H9 (cell line): ENCODE results near the gene SCUBE3. TPM values are rescaled to one million over a fixed set of nuclear protein-coding genes. Genes with fewer than 3 reads are reported as not detected.

ENCODE experiments used
- DNase-seq: peaks from one replicate; pipeline ENCODE4 v3.0.0-alpha.2; 2017
- H2AFZ ChIP-seq: one replicate; pipeline ENCODE4 v1.6.1; 2013; ENCODE audit warnings: mild to moderate bottlenecking, low read length, control low read depth, moderate library complexity
- H2AK5ac ChIP-seq: 2 replicates; pipeline ENCODE4 v1.6.1; 2013; ENCODE audit warnings: low read length, control low read depth, mixed read lengths; ENCODE audit not compliant: insufficient read length
- H2BK120ac ChIP-seq: one replicate; pipeline ENCODE4 v1.6.1; 2013; ENCODE audit warnings: low read depth, mild to moderate bottlenecking, low read length, control low read depth, inconsistent platforms; ENCODE audit not compliant: poor library complexity, severe bottlenecking
- H2BK12ac ChIP-seq: 2 replicates; pipeline ENCODE4 v1.6.1; 2013; ENCODE audit warnings: low read length, control low read depth, mixed read lengths, low read depth; ENCODE audit not compliant: insufficient read length
- H2BK15ac ChIP-seq: 2 replicates; pipeline ENCODE4 v1.6.1; 2013; ENCODE audit warnings: low read depth, low read length, control low read depth
- H2BK20ac ChIP-seq: one replicate; pipeline ENCODE4 v1.6.1; 2013; ENCODE audit warnings: low read depth, mild to moderate bottlenecking, low read length, control low read depth, inconsistent platforms; ENCODE audit not compliant: poor library complexity, severe bottlenecking
- H2BK5ac ChIP-seq: 2 replicates; pipeline ENCODE4 v1.6.1; 2013; ENCODE audit warnings: low read length, control low read depth, mixed read lengths; ENCODE audit not compliant: insufficient read length
- H3K14ac ChIP-seq: 2 replicates; pipeline ENCODE4 v1.6.1; 2013; ENCODE audit warnings: low read length, control low read depth; ENCODE audit not compliant: insufficient read depth
- H3K18ac ChIP-seq: 2 replicates; pipeline ENCODE4 v1.6.1; 2013; ENCODE audit warnings: low read depth, mild to moderate bottlenecking, mixed read lengths, low read length, control low read depth; ENCODE audit not compliant: insufficient read length
- H3K23ac ChIP-seq: 2 replicates; pipeline ENCODE4 v1.6.1; 2013; ENCODE audit warnings: low read length, control low read depth, mixed read lengths, low read depth; ENCODE audit not compliant: insufficient read length
- H3K23me2 ChIP-seq: 2 replicates; pipeline ENCODE4 v1.6.1; 2013; ENCODE audit warnings: low read depth, mild to moderate bottlenecking, mixed read lengths, low read length, control low read depth; ENCODE audit not compliant: insufficient read length, poor library complexity, severe bottlenecking
- H3K27ac ChIP-seq: 2 replicates; pipeline ENCODE4 v1.5.1; 2013; ENCODE audit warnings: low read length, control low read depth, mixed read lengths, low read depth; ENCODE audit not compliant: insufficient read length
- H3K27me3 ChIP-seq: 2 replicates; pipeline ENCODE4 v1.6.1; 2013; ENCODE audit warnings: low read length, control low read depth, inconsistent platforms; ENCODE audit not compliant: insufficient read depth
- H3K4ac ChIP-seq: 2 replicates; pipeline ENCODE4 v1.6.1; 2013; ENCODE audit warnings: low read depth, mild to moderate bottlenecking, control low read depth, inconsistent platforms, low read length, moderate library complexity
- H3K4me1 ChIP-seq: 2 replicates; pipeline ENCODE4 v1.6.1; 2013; ENCODE audit warnings: low read length, control low read depth, inconsistent platforms; ENCODE audit not compliant: insufficient read depth
- H3K4me2 ChIP-seq: 2 replicates; pipeline ENCODE4 v1.6.1; 2013; ENCODE audit warnings: low read length, control low read depth, mixed read lengths; ENCODE audit not compliant: insufficient read length, insufficient read depth
- H3K56ac ChIP-seq: 2 replicates; pipeline ENCODE4 v1.6.1; 2013; ENCODE audit warnings: low read depth, mild to moderate bottlenecking, mixed read lengths, low read length, control low read depth; ENCODE audit not compliant: insufficient read length
- H3K79me1 ChIP-seq: 2 replicates; pipeline ENCODE4 v1.6.1; 2013; ENCODE audit warnings: low read depth, mild to moderate bottlenecking, moderate library complexity, low read length, control low read depth, inconsistent platforms; ENCODE audit not compliant: insufficient read depth, poor library complexity, severe bottlenecking
- H3K79me2 ChIP-seq: 2 replicates; pipeline ENCODE4 v1.6.1; 2013; ENCODE audit warnings: low read length, control low read depth, inconsistent platforms; ENCODE audit not compliant: insufficient read depth
- H3K9ac ChIP-seq: 2 replicates; pipeline ENCODE4 v1.6.1; 2013; ENCODE audit warnings: low read length, control low read depth, mixed read lengths; ENCODE audit not compliant: insufficient read length; ENCODE audit errors: extremely low read depth
- H3K9me3 ChIP-seq: one replicate; pipeline ENCODE4 v1.6.1; 2013; ENCODE audit warnings: low read depth, low read length, inconsistent platforms; ENCODE audit not compliant: control insufficient read depth
- H3T11ph ChIP-seq: one replicate; pipeline ENCODE4 v1.6.1; 2013; ENCODE audit warnings: mild to moderate bottlenecking, low read length, control low read depth, inconsistent platforms
- H4K20me1 ChIP-seq: one replicate; pipeline ENCODE4 v1.6.1; 2013; ENCODE audit not compliant: control insufficient read depth, insufficient read length, insufficient read depth
- H4K5ac ChIP-seq: 2 replicates; pipeline ENCODE4 v1.6.1; 2013; ENCODE audit warnings: low read depth, mild to moderate bottlenecking, mixed read lengths, low read length, control low read depth; ENCODE audit not compliant: insufficient read length
- H4K8ac ChIP-seq: replicated peaks from 2 replicates; pipeline ENCODE4 v1.6.1; 2013; ENCODE audit warnings: low read length, control low read depth, mixed read lengths, low read depth; ENCODE audit not compliant: insufficient read length
- H4K91ac ChIP-seq: 2 replicates; pipeline ENCODE4 v1.6.1; 2013; ENCODE audit warnings: low read depth, mild to moderate bottlenecking, moderate library complexity, mixed read lengths, low read length, control low read depth; ENCODE audit not compliant: insufficient read length
- H3K27ac Mint-ChIP-seq, 3 experiments: 2 replicates in 2 of 3; 3 replicates in 1 of 3; pipeline ENCODE4 v1.8.0; 2020 to 2021; ENCODE audit warnings: mixed read lengths in 3 of 3, mild to moderate bottlenecking in 1 of 3, moderate library complexity in 1 of 3
- H3K27me3 Mint-ChIP-seq: 2 replicates; pipeline ENCODE4 v1.8.0; 2021; ENCODE audit warnings: low read depth, mild to moderate bottlenecking, moderate library complexity, mixed read lengths
- H3K36me3 Mint-ChIP-seq, 3 experiments: 2 replicates in 2 of 3; 3 replicates in 1 of 3; pipeline ENCODE4 v1.8.0; 2020 to 2021; ENCODE audit warnings: low read depth in 3 of 3, mixed read lengths in 3 of 3; ENCODE audit not compliant: insufficient read depth in 1 of 3
- H3K4me1 Mint-ChIP-seq, 2 experiments: 2 replicates each; pipeline ENCODE4 v1.8.0; 2020; ENCODE audit warnings: mixed read lengths in 2 of 2
- H3K4me3 Mint-ChIP-seq, 2 experiments: 2 replicates in 1 of 2; 3 replicates in 1 of 2; pipeline ENCODE4 v1.8.0; 2020 to 2021; ENCODE audit warnings: mild to moderate bottlenecking in 2 of 2, mixed read lengths in 2 of 2, moderate library complexity in 1 of 2
- H3K9me3 Mint-ChIP-seq, 2 experiments: 2 replicates in 1 of 2; 3 replicates in 1 of 2; pipeline ENCODE4 v1.8.0; 2020; ENCODE audit warnings: mild to moderate bottlenecking in 2 of 2, mixed read lengths in 2 of 2, moderate library complexity in 1 of 2
- WGBS: extraction: QIAGEN DNeasy Blood & Tissue Kit; methylation state at CpG from one replicate; pipeline ENCODE4 v1.1.7; 2013; ENCODE audit warnings: missing lambda C conversion rate, low lambda C conversion rate, mixed read lengths; ENCODE audit not compliant: insufficient read length; ENCODE audit errors: extremely low coverage; 5-methylcytosine and 5-hydroxymethylcytosine counted together
- total RNA-seq: library from RNA; stranded (reverse); gene quantifications from 2 replicates; pipeline ENCODE4 v1.2.1, GENCODE V29; 2021
- TF ChIP-seq, protein P1 (sequence below): fragments of 200-600 bp; sonication (generic); conservative IDR thresholded peaks from 3 replicates; pipeline ENCODE4 v1.8.0; 2021; ENCODE audit warnings: antibody characterized with exemption, mild to moderate bottlenecking

SCUBE3 gene
- total RNA-seq, 1 experiment from 2014 or later, result 2.7 TPM

DNA sequence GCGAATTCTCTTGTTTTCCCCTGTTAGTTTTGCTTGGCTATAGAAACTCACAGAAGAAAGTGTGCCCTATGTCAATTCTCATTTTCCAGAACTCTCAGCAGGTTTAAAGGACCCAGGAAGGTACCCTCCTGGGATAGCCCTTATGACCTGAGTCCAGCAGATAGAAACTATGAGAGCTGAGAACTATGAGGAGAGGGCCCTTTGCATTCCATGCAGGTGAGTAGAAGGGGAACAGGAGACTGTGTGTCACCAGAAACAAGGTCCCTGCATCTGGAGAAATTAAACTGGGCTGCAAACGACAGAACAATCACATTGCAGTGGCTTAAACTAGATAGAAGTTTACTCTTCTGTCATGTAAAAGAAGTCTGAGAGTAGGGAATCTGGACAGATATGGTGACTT, 35.7 kb upstream of the SCUBE3 start:
- no peak overlapping the region for H2BK15ac ChIP-seq
- DNase-seq, result no peak
- H3K4me1 ChIP-seq, result no peaks in the 10 kb centered on the region; the same call in 1 of the 2 replicates
- H4K5ac ChIP-seq, result no peak overlapping the region
- no peak overlapping the region for H3K27ac Mint-ChIP-seq
- no peak overlapping the region for H3K56ac ChIP-seq
- no peak overlapping the region for H3K23ac ChIP-seq
- no peaks in the 10 kb centered on the region for H3K27me3 ChIP-seq
- H3K23me2 ChIP-seq, result no peaks in the 10 kb centered on the region
- H3K4me3 Mint-ChIP-seq, result no peak overlapping the region
- no peak overlapping the region for H4K91ac ChIP-seq
- no peaks in the 10 kb centered on the region for H4K20me1 ChIP-seq
- no peak overlapping the region for H3T11ph ChIP-seq
- no CpG with 5 or more reads among the region's 2 CpGs for WGBS
- no peak overlapping the region for H2AFZ ChIP-seq
- H3K18ac ChIP-seq, result no peak overlapping the region
- no peak overlapping the region for H2BK20ac ChIP-seq
- H2AK5ac ChIP-seq, result no peak overlapping the region
- no peak overlapping the region for H2BK12ac ChIP-seq
- peaks cover 13 to 20% of the 10 kb centered on the region in 2 experiments; a peak in 3 of 4 replicates for H3K4me1 Mint-ChIP-seq
- H3K9me3 ChIP-seq, result no peaks in the 10 kb centered on the region
- no peak overlapping the region for H2BK5ac ChIP-seq
- H3K79me2 ChIP-seq, result no peaks in the 10 kb centered on the region
- TF ChIP-seq, protein P1, sequence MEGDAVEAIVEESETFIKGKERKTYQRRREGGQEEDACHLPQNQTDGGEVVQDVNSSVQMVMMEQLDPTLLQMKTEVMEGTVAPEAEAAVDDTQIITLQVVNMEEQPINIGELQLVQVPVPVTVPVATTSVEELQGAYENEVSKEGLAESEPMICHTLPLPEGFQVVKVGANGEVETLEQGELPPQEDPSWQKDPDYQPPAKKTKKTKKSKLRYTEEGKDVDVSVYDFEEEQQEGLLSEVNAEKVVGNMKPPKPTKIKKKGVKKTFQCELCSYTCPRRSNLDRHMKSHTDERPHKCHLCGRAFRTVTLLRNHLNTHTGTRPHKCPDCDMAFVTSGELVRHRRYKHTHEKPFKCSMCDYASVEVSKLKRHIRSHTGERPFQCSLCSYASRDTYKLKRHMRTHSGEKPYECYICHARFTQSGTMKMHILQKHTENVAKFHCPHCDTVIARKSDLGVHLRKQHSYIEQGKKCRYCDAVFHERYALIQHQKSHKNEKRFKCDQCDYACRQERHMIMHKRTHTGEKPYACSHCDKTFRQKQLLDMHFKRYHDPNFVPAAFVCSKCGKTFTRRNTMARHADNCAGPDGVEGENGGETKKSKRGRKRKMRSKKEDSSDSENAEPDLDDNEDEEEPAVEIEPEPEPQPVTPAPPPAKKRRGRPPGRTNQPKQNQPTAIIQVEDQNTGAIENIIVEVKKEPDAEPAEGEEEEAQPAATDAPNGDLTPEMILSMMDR, result no peak
- no peaks in the 10 kb centered on the region for H3K36me3 Mint-ChIP-seq
- H3K27me3 Mint-ChIP-seq, result peaks cover 11% of the 10 kb centered on the region
- no peak overlapping the region for H3K14ac ChIP-seq
- H4K8ac ChIP-seq, result no peak overlapping the region
- H3K27ac ChIP-seq, result no peak overlapping the region
- no peaks in the 10 kb centered on the region for H3K9me3 Mint-ChIP-seq
- no peaks in the 10 kb centered on the region for H3K79me1 ChIP-seq
- H3K9ac ChIP-seq, result no peak overlapping the region
- no peak overlapping the region for H2BK120ac ChIP-seq
- H3K4me2 ChIP-seq, result no peak overlapping the region
- no peak overlapping the region for H3K4ac ChIP-seq
